SKM-1 treated with dmso at 0.1 percent for 144 hours (cell line): Measurements from ENCODE around the gene TTL.
A peak's percentile ranks its signal among the peaks of the same experiment; 100 is the strongest.
"Not testable (repeated sequence)": the region's sequence is repeated elsewhere in the genome, so short reads cannot be mapped to it uniquely, and the experiment has no call there.

Source experiments
- DNase-seq: peaks from one replicate; lab custom pipeline; 2025; ENCODE audit not compliant: unreplicated experiment; lab: John Stamatoyannopoulos, UW

TTL gene

GRCh38 chr2:112474844-112475486 is 7.0 kb upstream of the TTL start:
- no peak for DNase-seq

DNA sequence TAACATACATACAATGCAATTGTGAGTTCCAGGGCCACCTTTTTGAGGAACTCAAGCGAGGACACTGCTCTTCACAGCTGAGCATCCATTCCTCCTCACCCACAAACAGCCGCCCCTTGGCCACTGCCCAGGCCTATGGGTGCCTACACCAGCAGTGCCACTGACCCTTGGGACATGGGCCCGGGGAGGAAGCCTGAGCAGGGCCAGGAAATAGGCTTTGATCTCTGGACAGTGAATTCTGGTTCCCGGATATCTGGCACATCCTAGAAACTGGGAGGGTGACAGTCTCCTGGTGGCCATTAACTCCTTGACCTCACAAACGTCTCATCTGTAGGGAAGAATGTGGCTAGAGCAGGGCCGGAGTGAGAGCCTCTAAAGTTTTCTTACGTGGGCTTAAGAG is 5.5 kb upstream of the TTL start:
- no peak for DNase-seq

DNA sequence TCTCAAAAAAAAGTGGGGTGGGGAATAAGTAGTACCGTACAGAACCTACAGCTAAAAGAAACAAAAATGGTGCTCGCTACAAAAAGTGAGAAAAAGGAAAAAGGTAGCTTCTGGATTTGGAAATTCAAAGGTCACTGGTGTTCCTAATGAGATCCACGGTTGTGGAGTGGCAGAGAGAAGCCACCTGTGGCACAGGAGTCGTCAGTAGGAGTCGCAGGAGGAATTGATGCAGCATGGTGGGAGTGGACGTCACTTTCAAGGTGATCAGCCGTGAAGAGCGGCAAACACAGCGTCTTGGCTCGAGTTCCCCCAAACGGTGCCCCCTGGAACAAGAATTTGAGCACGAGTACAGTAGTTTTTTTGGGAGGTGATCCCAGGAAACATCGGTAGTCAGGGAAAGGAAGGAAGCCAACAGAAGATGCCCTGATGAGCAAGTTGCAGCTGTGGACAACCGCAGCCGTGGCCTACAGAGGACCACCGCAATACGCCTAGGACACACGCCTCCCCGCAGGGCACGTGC is 1.4 kb upstream of the TTL start:
- no peak for DNase-seq

GRCh38 chr2:112481050-112481527 is 867 bp upstream of the TTL start:
- peak; percentile 65 for DNase-seq

GRCh38 chr2:112482309-112483041 is 519 bp downstream of the TTL start:
- DNase-seq, result no peak

DNA sequence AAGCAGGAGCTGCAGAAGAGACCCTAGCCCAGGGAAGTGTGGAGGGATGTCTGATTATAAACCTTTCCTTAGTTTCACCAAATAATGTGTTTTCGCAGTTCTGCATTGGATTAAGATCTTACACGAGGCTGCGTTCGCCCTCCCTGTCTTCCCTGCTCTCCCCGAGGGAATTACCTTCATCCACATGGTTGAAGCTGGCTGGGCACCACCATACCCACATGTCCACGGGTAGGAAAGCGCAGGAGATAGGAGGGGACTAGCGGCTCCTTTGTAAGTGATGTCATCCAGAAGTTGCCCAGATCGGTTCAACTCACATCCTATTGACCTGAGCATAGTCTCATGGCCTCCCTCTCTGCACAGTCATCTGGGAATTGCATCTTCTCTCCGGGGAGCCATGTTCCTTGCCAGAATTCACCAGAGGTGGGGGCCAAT is 1.1 kb downstream of the TTL start:
- DNase-seq, result no peak

DNA sequence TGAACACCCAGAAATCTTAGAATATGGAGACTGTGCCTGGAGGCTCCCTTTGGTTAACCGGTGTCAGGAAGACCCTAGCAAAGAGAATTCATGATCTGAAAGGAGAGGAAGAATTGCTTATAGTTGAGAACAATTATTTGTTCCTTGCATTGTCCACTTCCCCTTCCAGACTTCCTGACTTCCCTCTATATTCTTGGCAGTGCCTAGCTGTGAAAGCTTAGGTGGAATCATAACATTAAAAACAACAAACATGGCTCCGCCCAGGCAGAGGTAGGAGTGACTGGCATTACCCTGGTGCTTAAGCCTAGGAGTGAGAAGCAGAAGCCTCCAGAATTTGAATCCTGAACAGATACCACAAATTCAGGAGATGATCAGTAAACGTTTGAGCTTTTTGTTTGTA is 1.9 kb downstream of the TTL start:
- no peak for DNase-seq

- no peak for DNase-seq
These were observed 3.9 kb downstream of the TTL start for GRCh38 chr2:112485849-112486248.

- DNase-seq, result no peak
These were observed 4.9 kb downstream of the TTL start for GRCh38 chr2:112486895-112487294.

DNA sequence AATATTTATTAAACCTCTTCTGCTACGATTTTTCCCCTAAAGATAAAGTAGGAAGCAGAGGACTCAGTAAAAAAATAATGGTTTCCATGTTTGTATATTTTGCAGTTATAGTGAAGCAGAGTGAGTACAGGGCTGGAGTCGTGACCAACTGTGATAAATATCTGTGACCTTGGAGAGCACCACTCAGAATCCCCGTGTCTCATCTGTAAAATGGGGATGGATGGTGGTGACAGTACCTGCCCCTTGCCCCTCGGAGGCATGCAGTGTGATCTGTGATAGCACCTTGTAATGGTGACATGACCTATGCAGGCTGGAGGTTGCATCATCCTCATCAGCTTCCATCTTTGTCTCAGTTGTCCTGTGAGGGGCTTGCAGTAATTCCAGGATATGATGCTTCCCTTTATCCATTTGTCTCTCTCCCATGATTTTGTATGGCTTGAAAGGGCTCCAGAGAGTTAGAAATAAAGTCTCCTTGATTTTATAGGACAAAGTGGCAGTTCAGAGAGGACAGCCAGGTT is 5.5 kb downstream of the TTL start:
- DNase-seq, result no peak

DNA sequence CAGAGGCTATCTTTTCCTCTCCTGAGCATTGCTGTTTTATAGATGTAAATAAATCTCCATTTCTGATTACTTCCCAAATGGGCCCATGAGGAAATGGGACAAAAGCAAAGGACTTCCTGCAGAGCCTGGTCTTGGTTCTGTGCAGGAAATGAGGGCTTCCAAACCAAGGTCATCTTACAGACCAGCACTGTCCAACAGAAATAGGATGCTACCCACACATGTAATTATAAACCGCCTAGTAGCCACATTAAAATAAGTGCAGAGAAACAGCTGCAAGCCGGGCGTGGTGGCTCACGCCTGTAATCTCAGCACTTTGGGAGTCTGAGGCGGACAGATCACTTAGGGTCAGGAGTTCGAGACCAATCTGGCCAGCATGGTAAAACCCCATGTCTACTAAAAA is 6.2 kb downstream of the TTL start:
- DNase-seq, result no peak

DNA sequence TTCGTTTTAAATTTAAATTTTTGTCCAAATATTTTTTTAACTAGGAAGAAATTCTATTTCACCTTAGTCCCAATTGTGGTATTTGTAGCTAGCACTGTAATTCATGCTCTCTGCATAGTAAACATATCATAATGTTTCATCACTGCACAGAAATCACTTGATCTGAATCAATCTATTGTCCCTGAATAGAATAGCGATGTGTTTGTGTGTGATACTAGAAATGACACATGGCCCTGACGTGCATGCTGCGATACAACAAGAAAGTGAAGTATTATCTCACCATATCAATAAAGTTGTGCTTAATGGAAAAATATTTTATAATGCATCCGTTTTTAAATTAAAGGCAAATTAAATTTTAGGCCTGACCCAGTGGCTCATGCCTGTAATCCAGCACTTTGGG is 10.0 kb downstream of the TTL start:
- no peak for DNase-seq

DNA sequence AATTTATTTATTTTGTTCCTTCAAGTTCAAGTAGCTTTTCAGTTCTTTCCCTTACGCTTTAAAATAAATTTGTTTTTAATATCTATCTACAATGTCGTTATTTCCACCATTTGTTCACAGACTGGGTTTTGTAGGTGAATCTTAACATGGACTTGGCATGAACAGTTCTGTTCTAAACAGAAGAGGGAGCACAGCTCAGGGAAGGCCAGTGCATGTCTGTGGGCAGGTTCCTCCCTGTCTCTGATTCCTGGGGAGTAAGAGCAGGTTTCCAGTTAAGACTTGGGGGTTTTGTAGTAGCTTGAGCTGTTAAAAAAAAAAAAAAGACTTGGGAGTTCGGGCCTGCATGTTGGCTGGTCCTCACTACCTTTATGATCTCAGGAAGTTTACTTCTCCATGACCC is 11.1 kb downstream of the TTL start:
- DNase-seq, result no peak

- DNase-seq, result no peak
These were observed 12.1 kb downstream of the TTL start for GRCh38 chr2:112493858-112494648.

DNA sequence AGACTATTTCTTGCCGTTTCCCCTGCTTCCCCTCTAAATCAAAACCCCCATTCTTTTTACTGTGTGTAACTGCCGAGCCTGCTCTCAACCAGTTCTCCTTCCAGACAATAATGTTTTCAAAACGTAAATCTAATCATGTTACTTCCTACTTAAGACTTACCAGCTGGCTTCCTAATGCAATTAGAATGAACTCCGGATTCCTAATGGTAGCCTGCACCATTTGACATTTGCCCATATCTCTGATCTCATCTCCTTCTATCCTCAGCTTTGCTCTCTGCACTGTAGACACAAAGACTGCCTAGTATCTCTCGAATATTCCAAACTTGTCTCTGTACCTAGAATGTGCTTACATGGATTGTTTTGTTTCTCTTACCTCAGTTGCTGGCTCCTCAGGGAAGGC is 12.9 kb downstream of the TTL start:
- DNase-seq, result no peak

- not testable (repeated sequence) for DNase-seq
These were observed 13.9 kb downstream of the TTL start for GRCh38 chr2:112495878-112496277.

GRCh38 chr2:112500850-112501484 is 19.0 kb downstream of the TTL start:
- DNase-seq, result peak; percentile 22

GRCh38 chr2:112509239-112509998 is 27.5 kb downstream of the TTL start:
- not testable (repeated sequence) for DNase-seq

DNA sequence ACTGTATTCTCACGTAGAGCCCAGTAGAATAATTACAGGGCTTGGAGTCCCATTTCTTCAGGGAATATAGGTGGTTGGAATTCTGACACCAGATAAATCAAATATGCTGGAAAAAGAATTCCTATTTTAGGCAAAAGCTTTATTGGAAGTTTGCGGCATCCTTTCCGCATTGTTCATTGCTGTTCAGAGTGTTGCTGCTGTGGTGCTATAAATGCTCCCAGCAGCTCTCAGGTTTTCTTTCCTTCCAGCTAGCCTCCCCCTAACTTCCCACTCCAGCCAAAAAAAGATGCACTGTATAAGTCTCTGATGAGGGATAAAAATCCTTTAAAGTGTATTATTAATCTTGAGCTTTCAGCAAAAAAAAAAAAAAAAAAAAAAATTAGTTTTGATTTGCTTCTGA is 34.8 kb downstream of the TTL start:
- DNase-seq, result no peak

DNA sequence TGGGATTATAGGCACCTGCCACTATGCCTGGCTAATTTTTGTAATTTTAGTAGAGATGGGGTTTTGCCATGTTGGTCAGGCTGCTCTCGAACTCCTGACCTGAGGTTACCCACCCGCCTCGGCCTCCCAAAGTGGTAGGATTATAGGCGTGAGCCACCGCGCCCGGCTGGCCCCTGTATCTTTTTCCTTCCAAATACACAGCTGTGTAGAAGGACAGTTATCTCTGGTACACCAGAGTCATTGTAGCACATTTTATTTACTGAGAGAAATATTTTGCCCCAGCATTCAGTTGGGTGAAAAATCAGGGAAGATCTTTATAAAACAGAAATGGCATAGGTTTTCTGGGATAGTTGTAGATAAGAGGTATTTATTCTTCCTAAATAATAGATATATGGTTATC is 36.9 kb downstream of the TTL start:
- DNase-seq, result no peak
